ENCODE data around the gene XAGE2. TPM values are rescaled to one million over a fixed set of nuclear protein-coding genes. Genes with fewer than 3 reads are reported as not detected.
"Not testable (repeated sequence)": the region's sequence is repeated elsewhere in the genome, so short reads cannot be mapped to it uniquely, and the experiment has no call there.

The XAGE2 gene
- total RNA-seq: not detected

GRCh38 chrX:52368368-52369055, at the start of gene XAGE2:
Gene XAGE2 (plus strand): TSS chrX:52369021. CDS start chrX:52370015, 994 bp downstream.
- DNase-seq (ENCODE audit: low spot score): no peak

- no peak for DNase-seq (ENCODE audit: low spot score)
Observed at GRCh38 chrX:52337410-52337809, 31.4 kb upstream of the XAGE2 start.

- DNase-seq (ENCODE audit: low spot score): no peak
Observed at GRCh38 chrX:52341493-52341892, 27.3 kb upstream of the XAGE2 start.

GRCh38 chrX:52343131-52343530, 25.7 kb upstream of the XAGE2 start:
- DNase-seq (ENCODE audit: low spot score): not testable (repeated sequence)

- DNase-seq (ENCODE audit: low spot score): peak; percentile 43
Observed at GRCh38 chrX:52345402-52345801, 23.4 kb upstream of the XAGE2 start.

- no peak for DNase-seq (ENCODE audit: low spot score)
Observed at GRCh38 chrX:52346174-52347165, 22.4 kb upstream of the XAGE2 start.

- DNase-seq (ENCODE audit: low spot score): no peak
Observed at GRCh38 chrX:52349681-52350080, 19.1 kb upstream of the XAGE2 start.

GRCh38 chrX:52352551-52352950, 16.3 kb upstream of the XAGE2 start:
- no peak for DNase-seq (ENCODE audit: low spot score)

GRCh38 chrX:52353838-52354237, 15.0 kb upstream of the XAGE2 start:
- no peak for DNase-seq (ENCODE audit: low spot score)

GRCh38 chrX:52355108-52355507, 13.7 kb upstream of the XAGE2 start:
- DNase-seq (ENCODE audit: low spot score): no peak

GRCh38 chrX:52359614-52360232, 9.1 kb upstream of the XAGE2 start:
- DNase-seq (ENCODE audit: low spot score): no peak

- no peak for DNase-seq (ENCODE audit: low spot score)
Observed at GRCh38 chrX:52361941-52362340, 6.9 kb upstream of the XAGE2 start.

GRCh38 chrX:52363247-52363883, 5.5 kb upstream of the XAGE2 start:
- no peak for DNase-seq (ENCODE audit: low spot score)

- DNase-seq (ENCODE audit: low spot score): no peak
Observed at GRCh38 chrX:52378870-52379269, 10.0 kb downstream of the XAGE2 start.

- no peak for DNase-seq (ENCODE audit: low spot score)
Observed at GRCh38 chrX:52380993-52381392, 12.2 kb downstream of the XAGE2 start.

GRCh38 chrX:52410439-52411394, 41.9 kb downstream of the XAGE2 start:
- no peak for DNase-seq (ENCODE audit: low spot score)

GRCh38 chrX:52415304-52415703, 46.5 kb downstream of the XAGE2 start:
- DNase-seq (ENCODE audit: low spot score): no peak

- DNase-seq (ENCODE audit: low spot score): no peak
Observed at GRCh38 chrX:52416816-52417215, 48.0 kb downstream of the XAGE2 start.

GRCh38 chrX:52420824-52421443, 52.1 kb downstream of the XAGE2 start:
- DNase-seq (ENCODE audit: low spot score): no peak

GRCh38 chrX:52422884-52423283, 54.1 kb downstream of the XAGE2 start:
- DNase-seq (ENCODE audit: low spot score): no peak

All from mucosa of gallbladder (tissue), 1 donor.